ENCODE measurements around the gene MAGI2. TPM values are rescaled to one million over a fixed set of nuclear protein-coding genes. Genes with fewer than 3 reads are reported as not detected.

Gene MAGI2
- total RNA-seq, 1 experiment from 2014 or later: 0.22 TPM

DNA sequence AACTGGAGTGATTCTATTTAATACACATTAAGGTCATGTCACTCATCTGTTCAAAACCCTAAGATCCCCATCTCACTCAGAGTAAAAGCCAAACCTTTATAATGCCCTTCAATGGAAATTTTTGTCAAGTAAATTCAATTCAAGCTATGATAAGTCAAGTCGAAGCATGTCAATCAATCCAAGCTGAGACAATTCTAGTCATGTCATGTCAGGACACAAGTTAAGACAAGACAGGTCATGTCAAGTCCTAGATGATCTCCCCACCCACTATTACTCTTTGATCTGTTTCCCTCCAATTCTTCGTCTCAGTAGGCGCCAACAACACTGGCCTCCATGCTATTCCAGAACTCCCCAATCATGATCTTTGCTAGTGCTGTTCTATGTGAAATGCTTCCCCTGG lies 141.4 kb downstream of the MAGI2 start:
- POLR2A ChIA-PET: no interaction called here
- H3K9ac ChIP-seq (ENCODE audit: low read length): no peak overlapping the region
- H3K4me2 ChIP-seq (ENCODE audit: low read length): no peak overlapping the region
- no peak for ATAC-seq
- no peak for DNase-seq (ENCODE audit: low read depth, low spot score)
- no peaks in the 10 kb centered on the region for H3K9me3 ChIP-seq (ENCODE audit: control insufficient read depth in 1 of 2, insufficient read depth in 1 of 2, low read depth in 1 of 2, low read length in 2 of 2)
- no peaks in the 10 kb centered on the region for H4K20me1 ChIP-seq (ENCODE audit: insufficient read depth)
- no peak overlapping the region for H2AFZ ChIP-seq (ENCODE audit: low read depth, low read length, poor library complexity, severe bottlenecking)
- no TSS peak for BruUV-seq (replicated peaks)
- H3K4me3 ChIP-seq (replicated peaks in 1 of 2; ENCODE audit: low read depth in 1 of 2, low read length in 2 of 2): no peak overlapping the region
- no peaks in the 10 kb centered on the region for H3K9me2 ChIP-seq (ENCODE audit: insufficient read depth)
- intact Hi-C loops (cut with micrococcal nuclease): no loop called here
- H3K4me1 ChIP-seq (ENCODE audit: control insufficient read depth in 1 of 2, insufficient read depth in 2 of 2, low read length in 2 of 2): 0 out of 4 replicates have a peak, but pooled peaks cover 0 to 6% of the 10 kb centered on the region in 2 experiments
- no peak overlapping the region for H3K27ac ChIP-seq (ENCODE audit: low read depth, low read length)
- TF ChIP-seq YY1 (IDR thresholded peaks at IDR 0.05; ENCODE audit: extremely low read depth, insufficient replicate concordance, low read depth, low read length) (no peak), RAD21 (IDR thresholded peaks at IDR 0.05; ENCODE audit: low read depth) (no peak), CEBPB (IDR thresholded peaks at IDR 0.05; ENCODE audit: low read depth) (no peak), ZFX (IDR thresholded peaks at IDR 0.05) (no peak), TCF7L2 (IDR thresholded peaks at IDR 0.05; ENCODE audit: borderline replicate concordance, extremely low read depth, insufficient read depth, insufficient read length) (no peak)
- H3K36me3 ChIP-seq (ENCODE audit: control insufficient read depth in 1 of 2, insufficient read depth in 2 of 2, low read length in 2 of 2): no peaks in the 10 kb centered on the region
- RAD21 ChIA-PET (ENCODE audit: low non-redundant PET in 1 of 2, low total read pairs in 2 of 2, uncharacterized antibody in 2 of 2, unreplicated experiment in 2 of 2): no interaction called here
- no peaks in the 10 kb centered on the region for H3K27me3 ChIP-seq (ENCODE audit: insufficient read depth, low read length)
- H3K79me2 ChIP-seq (ENCODE audit: insufficient read depth, low read length): no peaks in the 10 kb centered on the region
- CTCF ChIA-PET: no interaction called here

DNA sequence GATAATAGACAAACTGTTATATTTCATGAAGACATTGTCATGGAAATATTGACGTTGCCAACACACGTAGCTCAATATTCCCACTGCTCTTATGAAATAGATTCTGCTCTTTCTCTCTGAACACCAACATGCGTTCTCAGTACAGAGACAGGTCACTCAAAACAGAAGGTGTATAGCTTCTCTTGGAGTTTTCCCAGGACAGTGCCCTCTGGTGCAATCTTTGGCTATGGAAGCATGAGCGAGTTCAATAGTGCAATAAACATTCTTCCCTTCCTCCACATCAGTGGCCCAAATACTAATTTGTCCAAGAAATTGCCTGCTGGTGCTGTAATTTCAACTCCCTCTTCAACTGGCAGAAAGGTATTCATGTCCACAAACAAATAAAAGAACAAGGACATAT lies 145.3 kb downstream of the MAGI2 start:
- Histone ChIP-seq H3K79me2 (ENCODE audit: insufficient read depth, low read length) (no peaks in the 10 kb centered on the region), H2AFZ (ENCODE audit: low read depth, low read length, poor library complexity, severe bottlenecking) (peak overlapping the region; percentile 59), H3K4me2 (ENCODE audit: low read length) (no peak overlapping the region), H3K9me3 (ENCODE audit: control insufficient read depth in 1 of 2, insufficient read depth in 1 of 2, low read depth in 1 of 2, low read length in 2 of 2) (no peaks in the 10 kb centered on the region), H4K20me1 (ENCODE audit: insufficient read depth) (no peaks in the 10 kb centered on the region), H3K27ac (ENCODE audit: low read depth, low read length) (no peak overlapping the region), H3K4me1 (ENCODE audit: control insufficient read depth in 1 of 2, insufficient read depth in 2 of 2, low read length in 2 of 2) (0 out of 4 replicates have a peak, but pooled peaks cover 0 to 6% of the 10 kb centered on the region in 2 experiments), H3K9me2 (ENCODE audit: insufficient read depth) (no peaks in the 10 kb centered on the region; the same call in 1 of the 2 replicates), H3K36me3 (ENCODE audit: control insufficient read depth in 1 of 2, insufficient read depth in 2 of 2, low read length in 2 of 2) (no peaks in the 10 kb centered on the region), H3K4me3 (replicated peaks in 1 of 2; ENCODE audit: low read depth in 1 of 2, low read length in 2 of 2) (no peak overlapping the region), H3K27me3 (ENCODE audit: insufficient read depth, low read length) (no peaks in the 10 kb centered on the region), H3K9ac (ENCODE audit: low read length) (no peak overlapping the region)
- intact Hi-C loops (cut with micrococcal nuclease): no loop called here
- ATAC-seq: peak; percentile 90
- ChIA-PET CTCF (interaction anchor here (0.6 to 2.5 kb wide), 6 partner anchors 10 to 738 kb away, joined by 3 to 38 read pairs (median 3); no protein-coding TSS in a partner anchor), RAD21 (ENCODE audit: low non-redundant PET in 1 of 2, low total read pairs in 2 of 2, uncharacterized antibody in 2 of 2, unreplicated experiment in 2 of 2) (no interaction called here), POLR2A (no interaction called here)
- DNase-seq (ENCODE audit: low read depth, low spot score): peak; percentile 22
- no TSS peak for BruUV-seq (replicated peaks)
- TF ChIP-seq, protein P1, sequence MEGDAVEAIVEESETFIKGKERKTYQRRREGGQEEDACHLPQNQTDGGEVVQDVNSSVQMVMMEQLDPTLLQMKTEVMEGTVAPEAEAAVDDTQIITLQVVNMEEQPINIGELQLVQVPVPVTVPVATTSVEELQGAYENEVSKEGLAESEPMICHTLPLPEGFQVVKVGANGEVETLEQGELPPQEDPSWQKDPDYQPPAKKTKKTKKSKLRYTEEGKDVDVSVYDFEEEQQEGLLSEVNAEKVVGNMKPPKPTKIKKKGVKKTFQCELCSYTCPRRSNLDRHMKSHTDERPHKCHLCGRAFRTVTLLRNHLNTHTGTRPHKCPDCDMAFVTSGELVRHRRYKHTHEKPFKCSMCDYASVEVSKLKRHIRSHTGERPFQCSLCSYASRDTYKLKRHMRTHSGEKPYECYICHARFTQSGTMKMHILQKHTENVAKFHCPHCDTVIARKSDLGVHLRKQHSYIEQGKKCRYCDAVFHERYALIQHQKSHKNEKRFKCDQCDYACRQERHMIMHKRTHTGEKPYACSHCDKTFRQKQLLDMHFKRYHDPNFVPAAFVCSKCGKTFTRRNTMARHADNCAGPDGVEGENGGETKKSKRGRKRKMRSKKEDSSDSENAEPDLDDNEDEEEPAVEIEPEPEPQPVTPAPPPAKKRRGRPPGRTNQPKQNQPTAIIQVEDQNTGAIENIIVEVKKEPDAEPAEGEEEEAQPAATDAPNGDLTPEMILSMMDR (IDR thresholded peaks at IDR 0.05 in 2 of 3, conservative IDR thresholded peaks at IDR 0.05 in 1 of 3; ENCODE audit: borderline replicate concordance in 1 of 3, insufficient read depth in 1 of 3, low read depth in 2 of 3, low read length in 2 of 3): peak; percentile 5 to 45 (median 32); a peak in 2 of 6 replicates
- TF ChIP-seq, protein P2, sequence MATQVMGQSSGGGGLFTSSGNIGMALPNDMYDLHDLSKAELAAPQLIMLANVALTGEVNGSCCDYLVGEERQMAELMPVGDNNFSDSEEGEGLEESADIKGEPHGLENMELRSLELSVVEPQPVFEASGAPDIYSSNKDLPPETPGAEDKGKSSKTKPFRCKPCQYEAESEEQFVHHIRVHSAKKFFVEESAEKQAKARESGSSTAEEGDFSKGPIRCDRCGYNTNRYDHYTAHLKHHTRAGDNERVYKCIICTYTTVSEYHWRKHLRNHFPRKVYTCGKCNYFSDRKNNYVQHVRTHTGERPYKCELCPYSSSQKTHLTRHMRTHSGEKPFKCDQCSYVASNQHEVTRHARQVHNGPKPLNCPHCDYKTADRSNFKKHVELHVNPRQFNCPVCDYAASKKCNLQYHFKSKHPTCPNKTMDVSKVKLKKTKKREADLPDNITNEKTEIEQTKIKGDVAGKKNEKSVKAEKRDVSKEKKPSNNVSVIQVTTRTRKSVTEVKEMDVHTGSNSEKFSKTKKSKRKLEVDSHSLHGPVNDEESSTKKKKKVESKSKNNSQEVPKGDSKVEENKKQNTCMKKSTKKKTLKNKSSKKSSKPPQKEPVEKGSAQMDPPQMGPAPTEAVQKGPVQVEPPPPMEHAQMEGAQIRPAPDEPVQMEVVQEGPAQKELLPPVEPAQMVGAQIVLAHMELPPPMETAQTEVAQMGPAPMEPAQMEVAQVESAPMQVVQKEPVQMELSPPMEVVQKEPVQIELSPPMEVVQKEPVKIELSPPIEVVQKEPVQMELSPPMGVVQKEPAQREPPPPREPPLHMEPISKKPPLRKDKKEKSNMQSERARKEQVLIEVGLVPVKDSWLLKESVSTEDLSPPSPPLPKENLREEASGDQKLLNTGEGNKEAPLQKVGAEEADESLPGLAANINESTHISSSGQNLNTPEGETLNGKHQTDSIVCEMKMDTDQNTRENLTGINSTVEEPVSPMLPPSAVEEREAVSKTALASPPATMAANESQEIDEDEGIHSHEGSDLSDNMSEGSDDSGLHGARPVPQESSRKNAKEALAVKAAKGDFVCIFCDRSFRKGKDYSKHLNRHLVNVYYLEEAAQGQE (IDR thresholded peaks at IDR 0.05; ENCODE audit: low read depth): no peak
- TF ChIP-seq RAD21 (IDR thresholded peaks at IDR 0.05; ENCODE audit: low read depth) (peak; percentile 16; the same call in 1 of the 2 replicates), ELF1 (IDR thresholded peaks at IDR 0.05; ENCODE audit: borderline replicate concordance, low read depth) (no peak), POLR2A (IDR thresholded peaks at IDR 0.05; ENCODE audit: borderline replicate concordance, extremely low read depth, insufficient read depth, insufficient read length) (no peak), CEBPB (IDR thresholded peaks at IDR 0.05; ENCODE audit: low read depth) (peak; percentile 32; the same call in 1 of the 2 replicates), ZNF274 (IDR thresholded peaks at IDR 0.05; ENCODE audit: low read depth, low read length) (no peak), YY1 (IDR thresholded peaks at IDR 0.05; ENCODE audit: extremely low read depth, insufficient replicate concordance, low read depth, low read length) (no peak)
